ENCODE data around the gene PPARG. TPM values are rescaled to one million over a fixed set of nuclear protein-coding genes. Genes with fewer than 3 reads are reported as not detected.

The PPARG gene
- total and polyA plus RNA-seq, 10 of the 15 experiments (the other 5 are each of a cell fraction or from before 2014, with no cell fraction given), result 0.06 to 0.86 (median 0.12) TPM; not detected in 5

DNA sequence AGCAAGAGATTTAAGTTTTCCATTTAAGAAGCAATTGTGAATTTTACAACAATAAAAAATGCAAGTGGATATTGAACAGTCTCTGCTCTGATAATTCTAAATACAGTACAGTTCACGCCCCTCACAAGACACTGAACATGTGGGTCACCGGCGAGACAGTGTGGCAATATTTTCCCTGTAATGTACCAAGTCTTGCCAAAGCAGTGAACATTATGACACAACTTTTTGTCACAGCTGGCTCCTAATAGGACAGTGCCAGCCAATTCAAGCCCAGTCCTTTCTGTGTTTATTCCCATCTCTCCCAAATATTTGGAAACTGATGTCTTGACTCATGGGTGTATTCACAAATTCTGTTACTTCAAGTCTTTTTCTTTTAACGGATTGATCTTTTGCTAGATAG is 62.3 kb downstream of the PPARG start:
- no peak overlapping the region for H3K4me2 ChIP-seq (ENCODE audit: control insufficient read depth, insufficient read depth)
- ChIA-PET CTCF (no interaction called here), SMC1A (ENCODE audit: uncharacterized antibody, unreplicated experiment) (interaction anchor here (1.0 to 1.8 kb wide), 4 partner anchors 10 to 218 kb away, joined by 3 to 5 read pairs (median 4); no protein-coding TSS in a partner anchor), RAD21 (ENCODE audit: unreplicated experiment) (interaction anchor here (0.9 kb wide), 1 partner anchor 18 kb away, joined by 3 read pairs; no protein-coding TSS in a partner anchor), POLR2A (no interaction called here)
- no peak for FAIRE-seq
- H2AFZ ChIP-seq (ENCODE audit: control insufficient read depth, low read depth, low read length), result no peak overlapping the region
- ATAC-seq, result no peak
- intact Hi-C loops (cut with micrococcal nuclease; ENCODE audit: unreplicated experiment) (loop anchor here (5.0 kb wide), 1 partner anchor 214 kb away; no protein-coding TSS in a partner anchor), in situ Hi-C loops (cut with MboI) (no loop called here)
- no TSS peak for BruUV-seq (replicated peaks)
- DNase-seq (ENCODE audit: low read depth, low spot score), result no peak
- H3K9me3 ChIP-seq (replicated peaks; ENCODE audit: control insufficient read depth, insufficient read depth, low read length), result no peaks in the 10 kb centered on the region
- peaks cover 0 to 2% of the 10 kb centered on the region in 2 experiments; a peak in 1 of 4 replicates for H3K27me3 ChIP-seq (replicated peaks in 1 of 2; ENCODE audit: control insufficient read depth in 2 of 2, insufficient read depth in 2 of 2, low read length in 1 of 2)
- H3K36me3 ChIP-seq (ENCODE audit: control insufficient read depth in 2 of 2, insufficient read depth in 2 of 2, low read length in 1 of 2), result no peaks in the 10 kb centered on the region
- H3K4me3 ChIP-seq, result no peak overlapping the region
- TF ChIP-seq, protein P1, sequence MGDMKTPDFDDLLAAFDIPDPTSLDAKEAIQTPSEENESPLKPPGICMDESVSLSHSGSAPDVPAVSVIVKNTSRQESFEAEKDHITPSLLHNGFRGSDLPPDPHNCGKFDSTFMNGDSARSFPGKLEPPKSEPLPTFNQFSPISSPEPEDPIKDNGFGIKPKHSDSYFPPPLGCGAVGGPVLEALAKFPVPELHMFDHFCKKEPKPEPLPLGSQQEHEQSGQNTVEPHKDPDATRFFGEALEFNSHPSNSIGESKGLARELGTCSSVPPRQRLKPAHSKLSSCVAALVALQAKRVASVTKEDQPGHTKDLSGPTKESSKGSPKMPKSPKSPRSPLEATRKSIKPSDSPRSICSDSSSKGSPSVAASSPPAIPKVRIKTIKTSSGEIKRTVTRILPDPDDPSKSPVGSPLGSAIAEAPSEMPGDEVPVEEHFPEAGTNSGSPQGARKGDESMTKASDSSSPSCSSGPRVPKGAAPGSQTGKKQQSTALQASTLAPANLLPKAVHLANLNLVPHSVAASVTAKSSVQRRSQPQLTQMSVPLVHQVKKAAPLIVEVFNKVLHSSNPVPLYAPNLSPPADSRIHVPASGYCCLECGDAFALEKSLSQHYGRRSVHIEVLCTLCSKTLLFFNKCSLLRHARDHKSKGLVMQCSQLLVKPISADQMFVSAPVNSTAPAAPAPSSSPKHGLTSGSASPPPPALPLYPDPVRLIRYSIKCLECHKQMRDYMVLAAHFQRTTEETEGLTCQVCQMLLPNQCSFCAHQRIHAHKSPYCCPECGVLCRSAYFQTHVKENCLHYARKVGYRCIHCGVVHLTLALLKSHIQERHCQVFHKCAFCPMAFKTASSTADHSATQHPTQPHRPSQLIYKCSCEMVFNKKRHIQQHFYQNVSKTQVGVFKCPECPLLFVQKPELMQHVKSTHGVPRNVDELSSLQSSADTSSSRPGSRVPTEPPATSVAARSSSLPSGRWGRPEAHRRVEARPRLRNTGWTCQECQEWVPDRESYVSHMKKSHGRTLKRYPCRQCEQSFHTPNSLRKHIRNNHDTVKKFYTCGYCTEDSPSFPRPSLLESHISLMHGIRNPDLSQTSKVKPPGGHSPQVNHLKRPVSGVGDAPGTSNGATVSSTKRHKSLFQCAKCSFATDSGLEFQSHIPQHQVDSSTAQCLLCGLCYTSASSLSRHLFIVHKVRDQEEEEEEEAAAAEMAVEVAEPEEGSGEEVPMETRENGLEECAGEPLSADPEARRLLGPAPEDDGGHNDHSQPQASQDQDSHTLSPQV (IDR thresholded peaks at IDR 0.05), result no peak
- TF ChIP-seq ATF7 (IDR thresholded peaks at IDR 0.05; ENCODE audit: low read depth), result no peak
- no peak for TF ChIP-seq SMC3 (IDR thresholded peaks at IDR 0.05; ENCODE audit: borderline replicate concordance, low read length)
- no peak for TF ChIP-seq RELA (IDR thresholded peaks at IDR 0.05; ENCODE audit: borderline replicate concordance, partially characterized antibody)
- TF ChIP-seq, protein P2, sequence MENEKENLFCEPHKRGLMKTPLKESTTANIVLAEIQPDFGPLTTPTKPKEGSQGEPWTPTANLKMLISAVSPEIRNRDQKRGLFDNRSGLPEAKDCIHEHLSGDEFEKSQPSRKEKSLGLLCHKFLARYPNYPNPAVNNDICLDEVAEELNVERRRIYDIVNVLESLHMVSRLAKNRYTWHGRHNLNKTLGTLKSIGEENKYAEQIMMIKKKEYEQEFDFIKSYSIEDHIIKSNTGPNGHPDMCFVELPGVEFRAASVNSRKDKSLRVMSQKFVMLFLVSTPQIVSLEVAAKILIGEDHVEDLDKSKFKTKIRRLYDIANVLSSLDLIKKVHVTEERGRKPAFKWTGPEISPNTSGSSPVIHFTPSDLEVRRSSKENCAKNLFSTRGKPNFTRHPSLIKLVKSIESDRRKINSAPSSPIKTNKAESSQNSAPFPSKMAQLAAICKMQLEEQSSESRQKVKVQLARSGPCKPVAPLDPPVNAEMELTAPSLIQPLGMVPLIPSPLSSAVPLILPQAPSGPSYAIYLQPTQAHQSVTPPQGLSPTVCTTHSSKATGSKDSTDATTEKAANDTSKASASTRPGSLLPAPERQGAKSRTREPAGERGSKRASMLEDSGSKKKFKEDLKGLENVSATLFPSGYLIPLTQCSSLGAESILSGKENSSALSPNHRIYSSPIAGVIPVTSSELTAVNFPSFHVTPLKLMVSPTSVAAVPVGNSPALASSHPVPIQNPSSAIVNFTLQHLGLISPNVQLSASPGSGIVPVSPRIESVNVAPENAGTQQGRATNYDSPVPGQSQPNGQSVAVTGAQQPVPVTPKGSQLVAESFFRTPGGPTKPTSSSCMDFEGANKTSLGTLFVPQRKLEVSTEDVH (IDR thresholded peaks at IDR 0.05; ENCODE audit: low read depth, partially characterized antibody), result no peak
- TF ChIP-seq CBX5 (IDR thresholded peaks at IDR 0.05; ENCODE audit: low read depth), result no peak
- TF ChIP-seq BACH1 (IDR thresholded peaks at IDR 0.05; ENCODE audit: borderline replicate concordance), result no peak
- TF ChIP-seq YBX1 (IDR thresholded peaks at IDR 0.05), result no peak
- TF ChIP-seq, protein P3, sequence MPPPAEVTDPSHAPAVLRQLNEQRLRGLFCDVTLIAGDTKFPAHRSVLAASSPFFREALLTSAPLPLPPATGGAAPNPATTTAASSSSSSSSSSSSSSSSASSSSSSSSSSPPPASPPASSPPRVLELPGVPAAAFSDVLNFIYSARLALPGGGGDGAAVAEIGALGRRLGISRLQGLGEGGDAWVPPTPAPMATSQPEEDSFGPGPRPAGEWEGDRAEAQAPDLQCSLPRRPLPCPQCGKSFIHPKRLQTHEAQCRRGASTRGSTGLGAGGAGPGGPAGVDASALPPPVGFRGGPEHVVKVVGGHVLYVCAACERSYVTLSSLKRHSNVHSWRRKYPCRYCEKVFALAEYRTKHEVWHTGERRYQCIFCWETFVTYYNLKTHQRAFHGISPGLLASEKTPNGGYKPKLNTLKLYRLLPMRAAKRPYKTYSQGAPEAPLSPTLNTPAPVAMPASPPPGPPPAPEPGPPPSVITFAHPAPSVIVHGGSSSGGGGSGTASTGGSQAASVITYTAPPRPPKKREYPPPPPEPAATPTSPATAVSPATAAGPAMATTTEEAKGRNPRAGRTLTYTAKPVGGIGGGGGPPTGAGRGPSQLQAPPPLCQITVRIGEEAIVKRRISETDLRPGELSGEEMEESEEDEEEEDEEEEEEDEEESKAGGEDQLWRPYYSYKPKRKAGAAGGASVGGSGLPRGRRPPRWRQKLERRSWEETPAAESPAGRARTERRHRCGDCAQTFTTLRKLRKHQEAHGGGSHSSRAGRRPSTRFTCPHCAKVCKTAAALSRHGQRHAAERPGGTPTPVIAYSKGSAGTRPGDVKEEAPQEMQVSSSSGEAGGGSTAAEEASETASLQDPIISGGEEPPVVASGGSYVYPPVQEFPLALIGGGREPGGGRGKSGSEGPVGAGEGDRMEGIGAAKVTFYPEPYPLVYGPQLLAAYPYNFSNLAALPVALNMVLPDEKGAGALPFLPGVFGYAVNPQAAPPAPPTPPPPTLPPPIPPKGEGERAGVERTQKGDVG (CRISPR knock-in tag; IDR thresholded peaks at IDR 0.05), result no peak
- H4K20me1 ChIP-seq (ENCODE audit: control insufficient read depth, insufficient read depth), result no peaks in the 10 kb centered on the region
- no peak overlapping the region for H3K27ac ChIP-seq (ENCODE audit: control insufficient read depth, insufficient read depth)
- H3K79me2 ChIP-seq (ENCODE audit: control insufficient read depth, insufficient read depth, low read length), result no peaks in the 10 kb centered on the region
- H3K9ac ChIP-seq (ENCODE audit: control insufficient read depth, insufficient read depth, low read length), result no peak overlapping the region
- 57% methylated on average over 4 of the region's 4 CpGs for WGBS (ENCODE audit: insufficient coverage, insufficient replicate concordance, low lambda C conversion rate, missing lambda C conversion rate)
- H3K4me1 ChIP-seq (ENCODE audit: control insufficient read depth, insufficient read depth, low read length), result no peaks in the 10 kb centered on the region
